Omental fat pad (tissue), 4 donors: ENCODE measurements around the gene ZFHX2. TPM values are rescaled to one million over a fixed set of nuclear protein-coding genes. Genes with fewer than 3 reads are reported as not detected.

ENCODE experiments used
- ATAC-seq: fragments of 150-250 bp; one replicate; pipeline ENCODE4 v1.9.1; 2016; ENCODE audit warnings: mild to moderate bottlenecking, moderate library complexity; ENCODE audit not compliant: low FRiP score
- DNase-seq: peaks from one replicate; pipeline ENCODE4 v3.0.0-alpha.2; 2019; ENCODE audit warnings: low spot score
- total RNA-seq, 4 donors: library from RNA; depleted of rRNA; stranded (reverse); fragments of >200 nt; gene quantifications; one replicate each; pipeline ENCODE4 v1.1.0, GENCODE V29; 2016
- TF ChIP-seq, protein P1 (sequence below), 3 donors: fragments of 450-650 bp; IDR thresholded peaks; one replicate each; pipeline ENCODE4 v1.5.1; 2016 to 2017; ENCODE audit warnings: antibody characterized with exemption in 3 of 3, mild to moderate bottlenecking in 3 of 3, moderate library complexity in 2 of 3

Gene ZFHX2
- total RNA-seq, 4 donors from 2014 or later, result 0.63 to 1.8 (median 0.73) TPM

DNA sequence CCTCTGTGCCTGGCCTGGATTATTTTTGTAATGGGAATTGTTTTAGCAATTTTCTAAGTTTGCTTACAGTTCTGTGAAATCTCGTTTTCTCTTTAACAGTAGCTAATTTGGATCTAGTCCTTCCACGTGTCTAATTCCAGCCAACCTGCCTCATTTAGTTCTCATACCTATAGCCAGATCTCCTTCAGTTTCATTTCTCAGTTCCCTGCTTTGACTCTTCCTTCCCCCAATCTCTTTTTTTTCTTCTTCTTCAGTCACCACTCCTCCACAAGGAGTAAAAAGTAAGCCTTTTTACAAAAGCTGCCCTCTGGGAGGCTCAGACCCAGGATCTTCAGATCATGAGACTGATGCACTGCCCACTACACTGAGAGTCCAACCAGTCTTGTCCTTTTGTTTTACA, 6.0 kb upstream of the ZFHX2 start:
- TF ChIP-seq, protein P1, sequence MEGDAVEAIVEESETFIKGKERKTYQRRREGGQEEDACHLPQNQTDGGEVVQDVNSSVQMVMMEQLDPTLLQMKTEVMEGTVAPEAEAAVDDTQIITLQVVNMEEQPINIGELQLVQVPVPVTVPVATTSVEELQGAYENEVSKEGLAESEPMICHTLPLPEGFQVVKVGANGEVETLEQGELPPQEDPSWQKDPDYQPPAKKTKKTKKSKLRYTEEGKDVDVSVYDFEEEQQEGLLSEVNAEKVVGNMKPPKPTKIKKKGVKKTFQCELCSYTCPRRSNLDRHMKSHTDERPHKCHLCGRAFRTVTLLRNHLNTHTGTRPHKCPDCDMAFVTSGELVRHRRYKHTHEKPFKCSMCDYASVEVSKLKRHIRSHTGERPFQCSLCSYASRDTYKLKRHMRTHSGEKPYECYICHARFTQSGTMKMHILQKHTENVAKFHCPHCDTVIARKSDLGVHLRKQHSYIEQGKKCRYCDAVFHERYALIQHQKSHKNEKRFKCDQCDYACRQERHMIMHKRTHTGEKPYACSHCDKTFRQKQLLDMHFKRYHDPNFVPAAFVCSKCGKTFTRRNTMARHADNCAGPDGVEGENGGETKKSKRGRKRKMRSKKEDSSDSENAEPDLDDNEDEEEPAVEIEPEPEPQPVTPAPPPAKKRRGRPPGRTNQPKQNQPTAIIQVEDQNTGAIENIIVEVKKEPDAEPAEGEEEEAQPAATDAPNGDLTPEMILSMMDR (IDR thresholded peaks at IDR 0.05), result no peak
- ATAC-seq (no peak), DNase-seq (no peak)

DNA sequence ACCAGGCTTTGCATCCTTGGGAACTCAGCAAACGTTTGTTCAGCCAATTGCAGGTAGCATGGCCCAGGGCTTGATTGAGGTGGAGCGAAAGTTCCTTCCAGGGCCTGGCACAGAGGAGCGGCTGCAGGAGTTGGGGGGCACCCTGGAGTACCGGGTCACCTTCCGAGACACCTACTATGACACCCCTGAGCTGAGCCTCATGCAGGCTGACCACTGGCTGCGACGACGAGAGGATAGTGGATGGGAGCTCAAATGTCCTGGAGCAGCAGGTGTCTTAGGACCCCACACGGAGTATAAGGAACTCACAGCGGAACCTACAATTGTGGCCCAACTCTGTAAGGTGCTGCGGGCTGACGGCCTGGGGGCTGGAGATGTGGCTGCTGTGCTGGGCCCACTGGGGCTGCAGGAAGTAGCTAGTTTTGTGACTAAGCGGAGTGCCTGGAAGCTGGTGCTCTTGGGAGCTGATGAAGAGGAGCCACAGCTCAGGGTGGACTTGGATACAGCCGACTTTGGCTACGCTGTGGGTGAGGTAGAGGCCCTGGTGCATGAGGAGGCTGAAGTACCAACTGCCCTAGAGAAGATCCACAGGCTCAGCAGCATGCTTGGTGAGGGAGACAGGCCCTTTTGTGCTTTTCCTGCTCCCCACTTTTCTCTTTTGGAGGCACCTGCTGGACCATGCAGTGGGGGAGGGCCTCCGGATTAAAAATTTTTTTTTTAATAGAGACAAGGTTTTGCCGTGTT, 5.3 kb upstream of the ZFHX2 start:
- DNase-seq, result no peak
- no peak for ATAC-seq
- TF ChIP-seq, protein P1 (IDR thresholded peaks at IDR 0.05), result no peak

DNA sequence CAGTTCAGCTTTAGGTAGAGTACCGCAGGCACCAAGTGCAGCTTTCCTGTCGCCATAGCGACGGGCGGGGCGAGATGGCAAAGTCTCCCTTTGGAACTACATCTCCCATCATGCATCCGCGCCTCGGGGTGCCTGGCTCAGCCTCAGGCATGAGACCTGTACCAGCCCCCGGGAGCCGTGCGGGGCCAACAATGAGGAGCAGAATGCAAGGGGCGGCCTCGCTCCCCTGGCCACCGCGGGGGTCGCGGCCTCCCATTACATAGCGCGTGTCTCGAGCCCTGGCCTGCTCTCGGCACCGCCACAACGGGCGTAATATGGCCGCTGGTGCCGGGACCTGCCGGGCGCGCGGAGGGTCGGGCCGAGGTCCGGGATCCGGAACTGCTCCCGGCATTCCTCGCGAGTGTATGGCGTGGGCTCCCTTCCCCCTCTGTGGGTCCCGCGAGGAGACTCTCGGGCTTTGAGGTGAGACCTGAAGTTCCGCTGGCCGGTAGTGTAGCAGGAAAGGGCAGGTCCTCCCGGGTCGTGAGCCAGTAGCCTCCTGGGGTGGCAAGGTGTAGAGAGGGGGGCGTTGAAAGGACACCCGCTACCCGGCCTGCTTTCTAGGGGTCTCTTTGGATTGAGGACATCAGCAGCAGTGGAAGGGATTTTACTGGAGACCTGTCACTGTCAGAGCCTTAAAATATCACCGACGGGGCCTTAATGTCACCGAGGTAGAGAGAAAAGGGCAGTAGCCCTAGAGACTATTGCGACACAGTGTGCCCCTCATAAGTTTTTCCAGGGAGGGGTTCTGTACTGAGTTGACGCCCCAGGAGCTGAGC, 4.5 kb upstream of the ZFHX2 start, which contains the start of gene THTPA:
TSS of gene THTPA (plus strand) at position 390 of the 818 bp plus-strand sequence. CDS start 487 bp downstream, outside the sequence.
- peak; percentile 84 for DNase-seq
- peak; percentile 92 for ATAC-seq
- TF ChIP-seq, protein P1 (IDR thresholded peaks at IDR 0.05), result no peak

DNA sequence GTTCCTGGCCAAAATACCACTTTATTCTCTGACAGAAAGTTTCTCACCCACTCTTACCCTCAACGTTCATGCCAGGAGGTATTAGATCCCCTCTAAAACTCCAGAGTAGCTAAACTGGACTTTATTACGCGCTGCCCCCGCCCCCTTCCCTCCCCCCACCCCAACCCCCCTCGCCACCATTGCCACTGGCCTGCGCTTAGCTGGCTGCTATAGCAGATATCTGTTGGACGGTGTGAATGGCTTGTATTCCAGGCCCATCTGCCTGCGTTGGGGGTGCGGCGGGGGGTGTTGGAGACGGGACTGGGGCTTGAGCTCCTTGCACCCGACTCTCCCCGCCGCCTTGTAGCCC, 3.9 kb upstream of the ZFHX2 start:
- no peak for DNase-seq
- TF ChIP-seq, protein P1 (IDR thresholded peaks at IDR 0.05), result no peak
- peak; percentile 1 for ATAC-seq

DNA sequence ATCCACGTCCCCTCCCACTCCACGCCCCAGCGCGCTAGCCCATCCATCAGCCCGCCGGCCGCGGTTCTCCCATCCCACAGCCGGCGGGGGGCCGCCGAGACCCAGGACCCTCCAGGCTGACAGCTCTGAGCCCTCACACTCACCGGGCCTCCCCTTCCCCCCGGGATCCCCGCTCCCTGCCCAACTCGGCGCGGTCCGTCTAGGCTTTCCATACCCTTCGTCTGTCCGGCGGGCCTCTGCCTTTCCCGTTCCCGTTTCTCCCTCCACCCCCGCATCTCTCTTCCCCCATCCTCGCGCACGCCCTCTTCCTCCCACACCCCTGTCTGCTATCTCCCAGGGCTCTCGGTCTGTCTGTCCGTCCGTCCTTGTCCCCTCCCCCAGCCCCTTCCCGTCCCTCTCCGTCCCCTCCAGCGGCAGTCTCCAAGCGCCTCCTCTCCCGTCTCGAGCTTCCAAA, 726 bp downstream of the ZFHX2 start:
- no peak for DNase-seq
- TF ChIP-seq, protein P1 (IDR thresholded peaks at IDR 0.05), result no peak
- peak; percentile 20 for ATAC-seq

DNA sequence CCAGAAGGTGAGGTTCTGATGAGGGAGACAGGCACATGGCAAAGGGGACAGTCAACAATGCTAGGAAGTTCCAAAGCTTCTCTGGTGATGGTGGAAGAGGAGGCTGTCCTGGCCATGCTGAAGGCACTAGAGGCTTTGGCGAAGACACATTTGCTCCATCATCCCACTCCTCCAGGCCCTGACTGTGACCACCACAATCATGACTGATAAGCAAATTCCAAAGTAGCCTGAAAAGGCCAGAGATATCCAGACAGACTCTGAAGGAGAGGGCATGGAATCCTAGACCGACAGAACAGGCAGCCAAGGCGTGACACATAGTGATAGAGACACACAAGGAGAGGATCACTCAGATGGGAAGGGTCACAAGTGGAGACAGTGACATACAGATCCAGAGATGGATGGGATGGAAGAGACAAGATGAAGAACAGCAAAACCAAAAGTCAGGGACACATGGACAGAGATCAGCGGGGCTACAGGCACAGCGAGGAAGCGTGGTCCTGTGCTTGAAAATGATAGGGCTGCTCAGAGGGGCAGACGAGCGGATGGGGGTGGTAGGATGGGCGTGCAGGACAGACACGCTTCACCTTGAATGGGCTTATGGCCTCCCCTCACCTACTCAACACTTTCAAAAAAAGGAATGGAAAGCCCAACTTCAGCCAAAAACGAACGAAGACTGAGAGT, 1.3 kb downstream of the ZFHX2 start:
- ATAC-seq (peak; percentile 1), DNase-seq (no peak)
- TF ChIP-seq, protein P1 (IDR thresholded peaks at IDR 0.05), result no peak
